ENCODE data around the gene TNFRSF14.

Gene TNFRSF14

DNA sequence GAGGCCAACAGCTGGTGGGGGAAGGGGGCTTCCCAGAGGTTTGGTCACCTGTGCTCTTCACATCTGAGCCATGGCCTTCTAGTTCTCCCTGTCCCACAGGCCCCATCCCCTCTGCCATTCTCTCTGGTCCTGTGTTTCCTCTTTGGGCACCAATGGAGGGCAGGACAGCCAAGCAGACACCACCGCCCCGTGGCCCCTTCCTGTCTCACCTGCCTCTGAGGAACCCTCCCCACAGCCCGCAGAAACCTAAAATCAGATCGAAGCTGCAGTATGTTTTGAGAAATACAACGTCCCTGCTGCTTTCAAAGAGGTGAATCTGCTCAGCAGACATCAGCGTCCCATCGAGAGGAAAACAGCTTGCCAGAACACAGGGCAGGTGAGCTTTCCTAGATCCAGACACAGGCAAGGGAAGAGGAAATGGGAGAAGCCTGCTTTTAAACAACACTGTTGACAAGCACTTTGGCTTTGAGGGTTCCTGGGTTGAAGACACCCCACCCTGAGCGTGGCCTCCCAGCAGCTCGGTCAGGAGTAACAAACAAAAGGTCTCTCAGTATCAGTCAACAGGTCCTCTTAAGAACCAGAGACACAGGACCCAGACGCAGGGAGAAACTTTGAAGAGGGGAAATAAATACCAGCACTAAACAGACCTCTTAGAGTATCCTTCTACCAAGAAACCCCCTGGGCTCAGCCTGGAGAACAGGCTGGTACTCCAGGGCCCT, 32.1 kb upstream of the TNFRSF14 start:
- DNase-seq, result peak; percentile 20

DNA sequence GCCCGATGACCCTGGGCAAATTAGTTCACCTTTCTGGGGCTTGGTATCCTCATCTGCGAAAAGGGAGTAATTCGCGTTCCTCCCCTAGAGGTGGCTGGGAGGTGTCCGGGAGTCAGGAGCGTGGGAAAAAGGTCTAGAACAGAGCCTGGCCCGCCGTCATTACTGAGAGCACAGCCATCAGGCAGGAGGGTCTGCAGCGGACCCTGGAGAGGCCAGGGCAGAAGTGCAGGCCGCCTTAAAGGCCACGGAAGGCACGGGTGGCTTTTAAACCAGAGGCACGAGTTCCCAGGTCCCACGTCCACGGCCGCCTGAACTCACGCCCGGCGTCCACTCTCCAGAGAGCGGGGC, 30.6 kb upstream of the TNFRSF14 start:
- no peak for DNase-seq

- peak; percentile 82 for DNase-seq
Observed at GRCh38 chr1:2525920-2526823, 30.0 kb upstream of the TNFRSF14 start, which contains the start of gene PANK4. TSS of gene PANK4 (minus strand) at chr1:2526596. CDS start at chr1:2526587, 9 bp downstream.

DNA sequence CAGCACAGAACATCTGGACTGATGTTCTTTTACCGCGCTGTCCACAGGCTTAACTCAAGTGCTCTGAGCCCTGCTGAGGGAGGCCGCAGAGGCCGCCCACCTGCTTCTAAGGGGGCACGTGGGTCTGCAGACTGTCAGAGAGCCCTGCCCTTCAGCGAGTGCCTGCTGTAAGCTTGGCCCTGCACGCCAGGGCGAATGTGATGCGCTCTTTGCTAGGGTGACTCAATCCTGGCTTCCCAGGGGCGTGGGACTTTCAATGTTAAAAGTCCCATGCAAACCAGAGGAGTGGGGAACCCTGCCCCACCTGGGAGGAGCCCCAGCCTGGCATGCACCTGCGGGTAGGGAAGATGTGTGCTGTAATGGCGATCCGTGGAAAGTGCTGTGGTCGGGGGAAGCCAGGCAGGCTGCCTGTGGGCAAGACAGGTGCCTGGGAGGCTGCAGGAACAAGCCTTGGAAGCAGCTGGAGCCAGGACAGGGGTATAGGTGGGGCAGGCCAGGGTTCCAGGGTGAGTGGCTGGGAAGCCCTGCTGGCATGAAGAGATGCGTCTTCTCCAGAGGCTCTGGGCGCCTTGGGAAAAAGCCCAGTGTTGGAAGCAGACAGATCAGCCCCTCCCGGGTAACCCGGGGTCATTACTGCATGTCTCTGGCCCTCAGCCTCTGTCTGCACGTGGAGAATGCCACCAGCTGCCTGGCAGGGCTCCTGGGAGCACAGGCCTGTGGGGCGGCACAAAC, 29.2 kb upstream of the TNFRSF14 start:
- DNase-seq, result peak; percentile 21

DNA sequence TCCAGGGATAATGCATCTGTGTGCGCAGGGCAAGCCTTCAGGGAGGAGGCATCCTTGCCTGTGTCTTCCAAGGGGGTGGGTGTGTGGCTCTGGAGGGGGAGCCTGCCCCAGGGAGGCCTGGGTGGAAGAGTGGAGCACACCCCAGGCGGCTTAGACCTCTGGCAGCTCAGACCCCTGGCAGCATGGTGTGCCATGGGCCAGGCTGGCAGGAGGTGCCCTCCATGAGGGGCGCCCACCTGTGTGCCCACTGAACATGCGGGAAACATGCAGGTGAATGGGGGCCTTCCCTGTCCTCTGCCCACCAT, 28.7 kb upstream of the TNFRSF14 start:
- no peak for DNase-seq

GRCh38 chr1:2528016-2528415, 28.2 kb upstream of the TNFRSF14 start:
- DNase-seq, result no peak

- no peak for DNase-seq
Observed at GRCh38 chr1:2528611-2528965, 27.6 kb upstream of the TNFRSF14 start.

DNA sequence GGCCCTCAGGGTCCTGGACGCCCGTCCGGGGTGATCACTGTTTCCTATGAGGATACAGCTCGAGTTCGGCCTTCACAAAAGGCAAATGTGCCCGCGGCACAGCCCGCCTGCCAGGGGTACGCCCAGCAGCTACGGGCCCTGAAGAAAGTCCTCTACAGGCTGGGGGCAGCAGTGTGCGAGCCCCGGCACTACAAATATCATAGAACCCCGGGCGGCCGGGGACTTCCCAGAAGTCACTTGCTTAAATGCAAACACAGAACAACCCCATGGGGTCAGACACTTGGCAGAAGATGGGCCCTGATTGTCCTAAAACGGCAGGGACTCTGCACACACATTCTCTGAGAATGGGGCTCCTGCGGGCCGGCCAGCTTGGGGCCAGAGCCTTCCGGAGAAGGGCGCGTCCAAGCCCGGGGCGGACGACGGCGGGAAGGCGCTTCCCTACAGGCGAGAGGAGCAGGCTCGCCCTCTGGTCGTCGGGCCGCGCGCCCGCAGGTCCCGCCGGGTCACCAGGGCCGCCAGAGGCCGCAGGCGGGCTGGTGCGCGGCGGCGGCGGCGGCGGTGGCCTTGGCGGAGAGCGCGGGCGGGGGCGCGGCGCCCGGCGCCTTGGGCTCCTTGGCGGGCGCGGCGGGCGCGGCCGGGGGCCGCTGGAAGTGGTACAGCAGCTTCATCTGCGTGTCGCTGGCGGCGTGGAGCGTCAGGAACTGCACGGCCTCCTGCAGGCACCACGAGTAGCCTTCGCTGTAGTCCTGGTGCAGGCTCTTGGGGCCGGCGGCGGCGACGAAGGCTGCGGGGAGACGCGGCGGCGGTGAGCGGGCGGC, 27.0 kb upstream of the TNFRSF14 start:
- peak; percentile 36 for DNase-seq

- DNase-seq, result no peak
Observed at GRCh38 chr1:2529784-2530512, 26.2 kb upstream of the TNFRSF14 start, which contains the start of gene HES5. TSS of gene HES5 (minus strand) at chr1:2530263. CDS start at chr1:2530164, 99 bp downstream.

- DNase-seq, result no peak
Observed at GRCh38 chr1:2530513-2531361, 25.4 kb upstream of the TNFRSF14 start.

GRCh38 chr1:2532485-2533160, 23.5 kb upstream of the TNFRSF14 start:
- DNase-seq, result no peak

DNA sequence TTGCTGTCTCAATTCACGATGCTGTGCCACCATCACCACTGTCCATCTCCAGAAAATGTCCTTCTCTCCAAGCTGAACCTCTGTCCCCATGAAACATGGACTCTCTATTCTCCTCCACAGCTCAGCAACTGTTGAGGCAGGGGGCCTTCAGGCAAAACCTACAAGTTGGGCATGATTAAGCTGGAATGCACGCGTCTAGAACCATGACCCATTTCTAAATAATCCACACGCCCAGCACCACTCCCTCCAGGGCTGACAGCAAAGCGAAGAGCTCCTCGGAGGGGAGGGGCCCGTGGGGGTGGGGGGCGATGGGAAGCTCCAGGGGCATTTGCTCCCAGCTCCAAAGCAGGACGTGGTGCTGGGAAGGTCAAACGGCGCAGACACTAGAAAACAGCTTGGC, 22.8 kb upstream of the TNFRSF14 start:
- no peak for DNase-seq

DNA sequence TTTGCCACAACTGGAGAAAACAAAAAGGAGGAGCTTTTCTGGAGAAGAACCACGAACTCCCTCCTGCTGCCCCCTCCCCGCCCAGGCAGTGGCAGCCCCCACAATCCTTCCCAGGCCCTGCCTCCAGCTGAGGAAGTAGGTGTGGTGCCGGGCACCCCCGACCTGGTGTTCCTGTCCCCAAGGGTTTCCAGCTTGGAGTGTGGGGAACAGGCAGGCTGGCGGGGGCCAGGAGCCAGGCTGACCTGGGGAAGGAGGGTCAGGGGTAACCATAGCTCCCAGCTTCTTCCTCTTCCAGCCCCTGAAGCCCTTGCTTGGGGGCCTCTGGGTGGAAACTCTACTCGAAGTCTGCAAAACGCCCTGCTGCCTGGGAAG, 21.9 kb upstream of the TNFRSF14 start:
- DNase-seq, result no peak

- DNase-seq, result no peak
Observed at GRCh38 chr1:2534687-2535441, 21.3 kb upstream of the TNFRSF14 start.

GRCh38 chr1:2535455-2535854, 20.7 kb upstream of the TNFRSF14 start:
- no peak for DNase-seq

GRCh38 chr1:2535981-2536380, 20.2 kb upstream of the TNFRSF14 start:
- no peak for DNase-seq

GRCh38 chr1:2537784-2538115, 18.4 kb upstream of the TNFRSF14 start:
- DNase-seq, result no peak

- DNase-seq, result no peak
Observed at GRCh38 chr1:2538376-2538775, 17.8 kb upstream of the TNFRSF14 start.

DNA sequence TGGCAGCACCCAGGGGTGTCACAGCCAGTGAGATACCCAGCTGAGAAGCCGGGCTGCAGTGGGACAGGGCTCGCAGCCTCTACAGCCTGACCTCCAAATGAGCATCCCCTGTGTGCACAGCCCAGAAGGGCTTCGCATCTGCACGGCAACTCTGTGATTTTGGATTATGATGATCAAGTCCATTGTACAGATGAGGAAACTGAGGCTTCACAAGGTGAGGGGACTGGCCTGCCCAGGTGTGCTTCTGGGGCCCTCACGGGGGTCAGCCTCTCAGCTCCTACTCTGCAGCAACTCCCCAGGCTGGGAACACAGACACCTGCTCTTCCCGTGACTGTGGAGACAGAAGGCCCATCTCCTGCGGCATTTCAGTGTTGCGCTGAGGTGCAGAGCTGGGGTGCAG, 17.3 kb upstream of the TNFRSF14 start:
- DNase-seq, result no peak

All from activated CD4-positive, alpha-beta T cell treated with anti-CD3 and anti-CD28 coated beads for 1 hour (primary cell).